PFSK-1 (cell line): ENCODE results near the gene SHC4.

Experiments used
- FOXP2 ChIP-seq: optimal IDR thresholded peaks from 2 replicates; pipeline ENCODE3; 2011; ENCODE audit warnings: borderline replicate concordance, control low read depth, inconsistent platforms; ENCODE audit not compliant: insufficient read depth; ENCODE audit errors: extremely low read length, extremely low read depth
- POLR2AphosphoS5 ChIP-seq: IDR thresholded peaks from 2 replicates; pipeline ENCODE4 v1.6.1; 2012; ENCODE audit warnings: low read depth, mild to moderate bottlenecking, control low read depth, low read length, moderate library complexity
- REST ChIP-seq, 2 experiments: IDR thresholded peaks; 2 replicates each; pipeline versions ENCODE4 v1.6.1 to v1.8.0; 2011 to 2012; ENCODE audit warnings: low read depth in 2 of 2, low read length in 2 of 2, control low read depth in 1 of 2, inconsistent platforms in 1 of 2, mild to moderate bottlenecking in 1 of 2, moderate library complexity in 1 of 2; ENCODE audit not compliant: insufficient read depth in 1 of 2
- SIN3A ChIP-seq: IDR thresholded peaks from 2 replicates; pipeline ENCODE4 v1.6.1; 2012; ENCODE audit warnings: mild to moderate bottlenecking, low read length, moderate library complexity, borderline replicate concordance; ENCODE audit not compliant: insufficient read depth
- TAF1 ChIP-seq: IDR thresholded peaks from 2 replicates; pipeline ENCODE4 v1.6.1; 2012; ENCODE audit warnings: low read length, control low read depth, borderline replicate concordance; ENCODE audit not compliant: insufficient read depth

The SHC4 gene

GRCh38 chr15:48828906-48829305, 134.8 kb downstream of the SHC4 start:
- TF ChIP-seq POLR2AphosphoS5: no peak
- no peak for TF ChIP-seq REST (IDR thresholded peaks at IDR 0.05; ENCODE audit: insufficient read depth in 1 of 2, low read depth in 2 of 2, low read length in 2 of 2)
- no peak for TF ChIP-seq TAF1
- TF ChIP-seq SIN3A: no peak
- no peak for TF ChIP-seq FOXP2

- TF ChIP-seq SIN3A (no peak), REST (IDR thresholded peaks at IDR 0.05; ENCODE audit: insufficient read depth in 1 of 2, low read depth in 2 of 2, low read length in 2 of 2) (no peak), FOXP2 (no peak), TAF1 (no peak)
Measured at GRCh38 chr15:48828471-48828870, 135.2 kb downstream of the SHC4 start.

GRCh38 chr15:48825075-48825474, 138.6 kb downstream of the SHC4 start:
- TF ChIP-seq POLR2AphosphoS5 (no peak), FOXP2 (no peak), SIN3A (no peak), TAF1 (no peak), REST (IDR thresholded peaks at IDR 0.05; ENCODE audit: insufficient read depth in 1 of 2, low read depth in 2 of 2, low read length in 2 of 2) (no peak)

GRCh38 chr15:48823706-48824105, 140.0 kb downstream of the SHC4 start:
- TF ChIP-seq POLR2AphosphoS5 (no peak), TAF1 (no peak), REST (IDR thresholded peaks at IDR 0.05; ENCODE audit: insufficient read depth in 1 of 2, low read depth in 2 of 2, low read length in 2 of 2) (no peak), SIN3A (no peak), FOXP2 (no peak)

GRCh38 chr15:48823237-48823636, 140.5 kb downstream of the SHC4 start:
- TF ChIP-seq POLR2AphosphoS5 (no peak), SIN3A (no peak), TAF1 (no peak)
